ENCODE data around the gene CCL20.

Gene CCL20

DNA sequence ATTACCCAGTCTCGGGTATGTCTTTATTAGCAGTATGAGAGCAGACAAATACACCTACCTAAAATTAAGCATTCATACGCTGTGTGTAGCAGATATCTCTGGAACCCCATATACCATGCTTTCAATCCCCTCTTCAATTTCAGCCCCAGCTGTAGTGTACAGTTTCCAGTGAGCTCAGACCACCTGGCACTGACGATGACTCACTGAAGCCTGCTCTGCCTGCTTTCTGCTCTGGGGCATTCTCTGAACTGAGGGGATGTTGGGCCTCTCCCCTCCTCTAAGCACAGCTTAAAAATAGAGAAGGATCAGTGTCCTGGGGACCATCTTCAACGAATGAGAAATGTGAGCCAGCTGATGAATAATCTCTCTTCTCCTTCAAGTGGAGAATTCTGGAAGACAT lies 8.7 kb upstream of the CCL20 start:
- DNase-seq = no peak

DNA sequence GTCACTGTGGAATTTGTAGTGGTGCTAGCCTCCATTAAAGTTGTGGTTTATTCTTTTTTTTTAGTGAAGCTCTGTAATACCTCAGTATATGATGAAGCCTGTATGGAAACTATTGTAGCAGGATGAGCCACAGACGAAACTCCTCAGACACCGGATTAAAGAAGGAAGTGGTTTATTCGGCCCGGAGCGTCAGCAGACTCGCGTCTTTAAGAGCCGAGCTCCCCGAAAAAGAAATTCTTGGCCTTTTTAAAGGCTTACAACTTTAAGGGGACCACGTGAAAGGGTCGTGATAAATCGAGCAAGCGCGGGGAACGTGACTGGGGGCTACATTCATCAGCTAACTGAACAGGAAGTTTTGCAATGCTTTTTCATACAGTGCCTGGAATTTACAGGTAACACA lies 8.1 kb upstream of the CCL20 start:
- peak; percentile 18 for DNase-seq

DNA sequence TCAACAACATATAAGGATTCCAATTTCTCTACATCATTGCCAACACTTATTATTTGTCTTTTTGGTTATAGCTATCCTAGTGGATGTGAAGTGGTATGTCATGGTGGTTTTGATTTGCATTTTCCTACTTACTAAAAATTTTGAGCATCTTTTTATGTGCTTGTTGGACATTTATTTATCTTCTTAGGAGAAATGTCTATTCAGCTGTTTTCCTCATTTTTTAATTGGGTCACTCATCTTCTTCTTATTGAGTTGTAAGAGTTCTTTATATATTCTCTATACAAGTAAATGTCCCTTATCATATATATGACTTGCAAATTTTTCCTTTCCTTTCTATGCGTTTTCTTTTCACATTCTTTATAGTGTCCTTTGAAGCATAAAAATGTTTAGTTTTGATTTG lies 4.7 kb upstream of the CCL20 start:
- no peak for DNase-seq

DNA sequence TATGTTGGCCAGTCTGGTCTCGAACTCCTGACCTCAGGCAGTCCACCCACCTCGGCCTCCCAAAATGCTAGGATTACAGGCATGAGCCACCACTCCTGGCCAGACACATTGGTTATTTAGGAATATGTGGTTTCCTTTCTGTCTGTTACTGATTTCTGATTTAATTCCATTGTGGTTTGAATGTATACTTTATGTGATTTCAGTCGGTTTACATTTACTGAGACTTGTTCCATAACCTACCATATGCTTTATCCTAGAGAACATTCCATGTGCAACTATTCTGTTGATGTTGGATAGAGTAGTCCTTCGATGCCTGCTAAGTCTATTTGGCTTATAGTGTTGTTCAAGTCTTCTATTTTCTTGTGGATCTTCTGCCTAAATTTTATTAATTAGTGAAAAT lies 1.6 kb upstream of the CCL20 start:
- no peak for DNase-seq

DNA sequence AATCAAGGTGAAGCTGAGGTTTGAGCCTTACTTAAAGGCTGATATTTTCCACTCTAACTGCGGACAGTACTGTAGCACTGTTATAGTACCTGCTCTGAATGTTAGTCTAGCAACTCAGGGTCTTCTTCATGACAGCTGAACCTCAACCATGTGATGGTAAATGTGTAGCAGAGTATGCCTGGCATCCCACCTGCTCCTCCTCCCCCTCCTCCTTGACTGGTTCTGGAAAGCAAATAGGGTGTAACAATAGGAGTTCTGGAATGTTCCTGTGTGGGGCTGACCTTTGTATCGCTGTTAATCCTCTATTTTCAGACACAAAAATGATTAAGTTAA lies 447 bp upstream of the CCL20 start:
- DNase-seq = no peak

DNA sequence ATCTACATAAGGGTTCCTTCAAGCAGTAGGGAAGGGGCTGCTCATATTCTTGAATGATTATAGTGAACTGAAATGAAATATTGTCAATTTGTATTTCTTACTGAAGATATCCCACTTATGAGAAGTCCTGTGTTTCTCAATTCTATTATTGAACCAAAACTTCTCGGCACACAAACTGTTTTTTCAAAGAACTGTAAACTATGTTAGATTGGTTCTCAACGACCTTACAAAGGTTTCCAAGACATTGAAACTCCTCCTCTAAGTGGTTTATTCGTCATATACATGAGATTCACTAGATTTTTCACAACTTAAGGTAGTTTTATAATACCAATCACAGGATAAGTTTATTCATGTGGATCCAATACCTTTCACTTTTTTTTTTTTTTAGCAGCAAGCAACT lies 1.4 kb downstream of the CCL20 start:
- DNase-seq = no peak

DNA sequence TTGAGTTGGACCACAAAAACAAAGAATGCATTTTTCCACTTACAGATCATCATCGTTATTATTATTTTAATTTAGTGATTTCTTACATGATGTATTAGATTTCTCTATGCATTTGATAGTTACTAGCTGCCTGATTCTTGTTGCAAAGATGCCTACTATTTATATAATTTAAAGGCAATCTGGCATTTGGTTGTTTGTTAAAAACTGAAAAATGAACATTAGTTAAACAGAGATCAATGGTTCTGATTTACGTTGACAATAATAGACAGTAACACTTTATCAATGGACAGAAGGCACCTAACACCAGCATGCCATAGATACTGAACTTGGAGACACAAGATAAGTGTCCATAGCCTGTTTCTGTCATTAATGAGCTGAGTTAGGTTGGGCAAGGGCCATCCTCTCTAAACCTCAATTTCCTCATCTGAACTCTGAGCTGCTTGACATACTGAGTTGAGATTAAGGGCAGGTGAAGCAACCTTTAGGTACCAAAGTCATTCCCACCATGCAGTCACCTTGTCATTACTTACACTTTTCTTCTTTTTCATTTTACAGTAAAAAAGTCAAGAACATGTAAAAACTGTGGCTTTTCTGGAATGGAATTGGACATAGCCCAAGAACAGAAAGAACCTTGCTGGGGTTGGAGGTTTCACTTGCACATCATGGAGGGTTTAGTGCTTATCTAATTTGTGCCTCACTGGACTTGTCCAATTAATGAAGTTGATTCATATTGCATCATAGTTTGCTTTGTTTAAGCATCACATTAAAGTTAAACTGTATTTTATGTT lies 3.1 kb downstream of the CCL20 start:
- DNase-seq = peak; percentile 27

DNA sequence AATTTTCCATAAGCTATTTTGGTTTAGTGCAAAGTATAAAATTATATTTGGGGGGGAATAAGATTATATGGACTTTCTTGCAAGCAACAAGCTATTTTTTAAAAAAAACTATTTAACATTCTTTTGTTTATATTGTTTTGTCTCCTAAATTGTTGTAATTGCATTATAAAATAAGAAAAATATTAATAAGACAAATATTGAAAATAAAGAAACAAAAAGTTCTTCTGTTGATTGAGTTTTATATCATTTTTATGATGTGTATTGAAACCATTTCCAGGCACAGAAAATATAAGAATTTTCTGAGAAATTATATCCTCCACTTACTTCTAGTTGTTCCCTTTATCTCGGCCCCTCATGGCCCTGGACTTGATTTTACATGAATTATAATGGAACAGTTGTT lies 3.7 kb downstream of the CCL20 start:
- no peak for DNase-seq

DNA sequence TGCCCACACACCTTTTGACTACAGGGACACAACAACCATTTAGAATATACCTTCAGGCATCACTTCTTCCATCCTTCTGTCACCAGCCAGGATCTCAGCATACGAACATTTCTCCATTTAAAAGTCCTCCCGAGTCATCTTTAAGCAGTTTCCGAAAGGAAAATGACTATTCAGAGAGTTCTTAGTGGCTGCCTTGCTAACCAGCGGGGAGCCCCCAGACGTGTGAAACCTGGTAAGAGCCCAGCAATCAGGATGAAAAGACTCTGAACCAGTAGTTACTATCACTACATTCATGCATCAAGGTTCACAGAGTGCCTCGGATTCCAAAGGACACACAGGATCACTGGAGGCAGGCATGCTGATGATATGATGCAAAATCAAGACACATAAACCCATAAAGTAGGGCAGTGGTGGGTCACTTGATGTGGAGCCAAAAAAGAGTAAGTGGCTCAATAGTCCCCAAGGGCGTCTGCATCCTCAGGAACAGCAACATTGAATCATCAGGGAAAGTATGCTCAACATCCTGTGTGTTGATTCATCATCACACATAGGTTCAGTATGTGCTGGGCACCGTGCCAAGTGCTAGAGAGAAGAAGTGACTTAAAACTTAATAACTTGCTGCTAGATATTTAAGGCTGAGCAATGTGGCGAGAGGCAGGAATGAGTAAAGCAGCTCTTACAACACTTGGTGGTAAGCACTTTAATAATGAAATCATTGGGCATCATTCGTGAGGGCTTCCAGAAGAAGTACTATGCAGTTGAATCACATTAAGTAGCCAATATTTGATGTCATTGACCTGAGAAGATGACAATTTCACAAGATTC lies 4.4 kb downstream of the CCL20 start:
- DNase-seq = peak; percentile 100

DNA sequence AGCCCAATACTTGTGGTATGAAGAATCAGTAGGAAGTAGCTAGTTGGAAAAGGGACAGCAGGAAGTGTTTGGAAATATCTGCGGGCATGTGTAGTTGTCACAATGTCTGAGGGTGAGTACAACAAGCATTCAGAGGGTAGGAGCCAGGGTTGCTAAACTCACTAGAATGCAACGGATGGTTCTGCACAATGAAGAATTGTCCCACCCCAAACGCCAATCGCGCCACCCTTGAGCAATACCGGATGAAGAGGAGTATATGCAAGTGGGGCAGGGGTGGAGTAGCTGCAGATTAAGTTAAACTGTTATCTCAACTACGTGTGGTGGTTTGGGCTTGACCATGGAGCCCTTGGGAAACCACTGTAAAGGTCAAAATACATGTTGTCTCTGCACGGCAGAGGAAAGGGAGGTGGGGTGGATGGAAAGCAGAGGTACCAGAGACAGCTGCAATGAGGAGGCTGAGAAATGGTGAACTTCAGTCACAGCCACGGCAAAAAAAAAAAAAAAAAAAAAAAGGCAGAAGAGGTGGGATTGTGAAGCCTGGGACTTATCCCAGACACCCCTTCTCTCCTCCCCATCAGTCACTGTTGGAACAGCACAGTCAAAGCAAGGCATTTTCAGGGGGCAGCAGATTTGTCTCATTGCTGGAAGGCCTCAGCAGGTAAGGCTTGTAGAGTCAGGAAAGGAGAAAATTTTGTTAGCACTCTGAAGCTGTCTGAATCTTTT lies 5.2 kb downstream of the CCL20 start:
- DNase-seq = no peak

DNA sequence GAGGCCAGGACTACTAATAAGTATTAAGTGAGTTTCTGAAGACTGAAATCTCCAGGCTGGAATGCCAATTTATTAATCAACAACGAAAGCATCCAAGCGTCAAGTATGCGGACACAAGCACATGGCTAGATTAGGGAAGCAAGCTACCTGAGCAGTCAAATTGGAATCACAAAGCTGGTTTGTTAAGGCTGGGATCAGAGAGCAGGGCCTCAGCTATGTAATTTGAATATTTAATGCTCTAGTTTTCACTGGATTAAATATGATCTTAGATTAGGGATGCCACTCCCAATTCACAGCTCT lies 5.7 kb downstream of the CCL20 start:
- no peak for DNase-seq

DNA sequence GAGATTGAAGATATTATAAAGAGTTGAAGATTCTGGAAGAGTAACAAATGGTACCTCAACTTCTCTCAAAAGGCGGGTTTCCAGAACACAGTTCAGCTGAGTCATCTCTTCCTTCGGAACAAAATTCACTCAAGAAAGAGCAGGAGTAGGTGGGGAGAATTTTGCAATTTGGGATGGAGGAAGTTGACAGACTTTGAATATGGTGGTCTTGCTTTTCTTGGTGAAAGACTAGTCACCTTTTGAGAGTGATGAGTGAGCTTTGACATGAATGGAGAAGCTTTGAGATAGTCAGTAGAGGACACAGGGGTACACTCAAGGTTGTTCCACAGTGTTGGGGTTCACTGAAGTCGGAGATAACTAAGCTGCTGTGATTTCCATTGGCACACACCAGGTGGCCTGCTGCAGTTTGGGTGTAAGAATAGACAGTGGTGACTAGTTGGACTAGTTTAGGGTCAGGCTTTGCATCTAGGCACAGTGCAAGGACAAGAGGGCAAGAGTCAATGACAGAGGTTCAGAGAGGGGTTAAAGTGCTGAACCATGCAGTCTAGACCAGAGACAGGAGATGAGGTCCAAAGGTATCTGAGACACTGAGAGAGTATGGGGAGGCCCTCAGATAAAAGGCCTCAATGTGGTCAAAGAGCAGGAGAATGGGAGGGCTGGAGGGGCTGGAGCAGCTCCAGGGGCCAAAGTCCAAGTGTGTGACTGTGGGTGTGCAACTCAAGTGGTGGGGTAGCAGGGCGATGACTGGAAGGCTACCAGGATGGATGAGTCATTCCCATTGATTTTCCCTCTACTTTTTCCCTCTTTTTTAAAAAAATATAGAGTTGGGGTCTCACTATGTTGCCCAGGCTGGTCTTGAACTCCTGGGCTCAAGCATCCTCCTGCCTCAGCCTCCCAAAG lies 7.7 kb downstream of the CCL20 start:
- no peak for DNase-seq

DNA sequence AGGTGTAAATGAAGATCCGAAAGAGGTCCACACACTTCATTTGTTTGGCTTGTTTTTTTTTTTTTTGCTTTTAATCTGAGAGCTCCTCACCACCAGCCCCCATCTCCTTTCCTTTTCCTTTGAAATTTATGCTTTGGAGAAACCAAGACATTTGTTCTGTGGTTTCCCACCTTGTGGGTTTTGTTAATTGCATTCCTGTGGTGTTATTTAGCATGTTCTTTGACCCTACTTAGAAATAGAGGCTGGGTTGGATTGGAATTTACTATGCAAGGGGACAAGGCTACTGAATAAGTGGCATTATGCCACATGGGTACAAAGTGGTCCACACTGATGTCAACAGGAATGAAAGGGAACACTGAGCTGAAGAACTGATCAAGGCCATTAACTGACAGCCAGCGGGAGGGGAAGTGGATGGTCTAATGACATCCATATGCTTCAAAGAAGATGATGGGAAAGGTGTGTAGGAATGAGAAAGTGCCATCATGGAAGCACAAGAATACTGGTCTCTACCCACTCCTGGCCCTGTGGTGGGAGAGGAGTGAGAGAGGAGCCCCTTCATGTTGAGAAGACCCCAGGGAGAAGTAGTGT lies 8.9 kb downstream of the CCL20 start:
- DNase-seq = peak; percentile 22

DNA sequence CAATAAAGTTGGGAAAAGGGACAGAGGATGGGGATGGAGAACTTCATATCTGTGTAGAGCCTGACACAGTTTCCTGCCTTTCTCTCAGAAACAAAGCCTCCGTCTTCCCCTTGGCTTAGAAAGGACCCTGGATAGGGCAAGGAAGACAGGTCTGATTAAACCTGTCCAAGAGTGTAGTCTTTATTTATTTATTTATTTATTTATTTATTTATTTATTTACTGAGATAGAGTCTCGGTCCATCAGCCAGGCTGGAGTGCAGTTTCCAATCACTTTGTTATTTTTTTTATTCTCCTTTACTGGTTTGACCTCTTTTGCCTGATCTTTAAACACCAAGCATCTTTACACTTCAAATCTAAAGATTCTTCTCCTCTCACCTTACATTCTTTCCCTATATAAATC lies 10.3 kb downstream of the CCL20 start:
- DNase-seq = no peak

DNA sequence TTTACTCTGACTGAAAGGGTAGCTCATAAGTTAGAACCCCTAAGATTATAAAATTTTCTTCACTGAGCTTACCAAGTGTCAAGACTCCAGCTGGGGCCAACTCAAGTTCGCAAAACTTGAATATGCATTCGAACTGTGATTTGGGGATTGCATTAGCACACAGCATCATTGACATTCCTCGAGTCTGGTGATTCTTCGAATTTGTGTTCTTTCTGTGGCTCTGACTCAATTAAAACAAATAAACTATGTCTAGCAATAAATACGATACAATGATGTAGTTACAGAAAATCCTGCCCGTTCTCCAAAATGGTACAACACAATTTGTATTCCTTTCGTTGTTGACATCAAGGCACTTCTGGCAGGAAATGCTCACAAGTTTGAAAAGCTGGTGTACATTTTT lies 11.1 kb downstream of the CCL20 start:
- DNase-seq = no peak

DNA sequence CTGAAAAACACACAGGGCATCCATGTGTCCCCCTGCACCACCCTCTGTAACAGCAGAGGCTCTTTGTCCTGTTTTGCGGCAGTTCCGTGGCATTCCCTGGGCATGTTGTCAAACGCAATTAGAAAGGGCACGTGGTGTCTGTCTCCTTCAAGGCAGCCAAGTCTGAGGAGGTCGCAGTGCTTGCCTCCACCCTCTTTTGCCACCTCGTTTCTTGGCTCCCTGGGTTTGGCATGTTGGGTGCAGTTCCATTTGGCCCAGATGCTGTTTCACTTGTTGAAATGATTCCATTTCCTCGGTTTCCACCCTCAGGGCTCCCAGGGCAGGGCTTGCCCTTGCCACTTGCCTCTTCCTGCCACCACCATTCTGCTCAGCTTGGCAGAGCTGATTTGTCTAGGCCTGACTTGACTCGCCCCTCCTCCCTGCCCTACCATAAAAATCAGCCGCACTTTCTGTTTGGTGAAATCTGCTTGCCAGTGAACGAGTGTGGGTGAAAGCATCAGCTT lies 12.4 kb downstream of the CCL20 start:
- DNase-seq = no peak

DNA sequence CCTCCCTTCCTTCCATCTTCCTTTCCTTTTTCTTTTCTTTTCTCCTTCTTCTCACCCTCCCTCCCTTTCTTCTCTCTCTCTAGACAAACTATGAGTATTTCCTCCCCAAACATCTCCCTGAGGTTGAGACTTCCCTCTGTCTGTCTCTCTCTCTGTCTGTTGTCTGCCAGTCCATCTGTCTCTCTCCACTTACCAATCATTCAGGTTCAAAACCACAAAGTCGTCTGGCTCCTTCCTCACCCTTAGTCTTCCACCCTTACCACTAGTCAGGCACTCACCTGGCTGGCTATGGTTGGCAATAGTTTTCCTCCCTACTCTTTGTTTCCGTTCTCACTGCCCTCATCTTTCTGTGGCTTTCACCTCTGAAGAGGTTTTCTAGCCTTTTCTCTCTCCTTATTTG lies 12.9 kb downstream of the CCL20 start:
- no peak for DNase-seq

DNA sequence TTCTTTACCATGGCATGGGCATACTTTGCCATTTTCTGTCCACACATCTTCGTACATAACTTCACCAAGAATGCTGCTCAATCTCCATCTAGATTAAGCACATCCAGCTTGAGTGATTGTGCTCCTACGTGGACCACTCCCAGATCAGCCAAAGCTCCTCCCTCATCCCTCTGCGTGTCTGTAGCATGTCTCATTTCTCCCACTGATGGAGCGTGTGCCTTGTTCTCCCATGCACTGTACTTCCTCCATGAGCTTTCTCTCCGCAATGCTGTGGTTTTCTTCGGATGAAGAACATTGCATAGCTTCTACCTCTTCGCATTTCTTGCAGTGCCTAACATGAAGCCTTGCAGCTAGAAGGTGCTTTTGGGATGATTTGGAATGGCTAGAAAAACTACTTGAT lies 13.5 kb downstream of the CCL20 start:
- no peak for DNase-seq

DNA sequence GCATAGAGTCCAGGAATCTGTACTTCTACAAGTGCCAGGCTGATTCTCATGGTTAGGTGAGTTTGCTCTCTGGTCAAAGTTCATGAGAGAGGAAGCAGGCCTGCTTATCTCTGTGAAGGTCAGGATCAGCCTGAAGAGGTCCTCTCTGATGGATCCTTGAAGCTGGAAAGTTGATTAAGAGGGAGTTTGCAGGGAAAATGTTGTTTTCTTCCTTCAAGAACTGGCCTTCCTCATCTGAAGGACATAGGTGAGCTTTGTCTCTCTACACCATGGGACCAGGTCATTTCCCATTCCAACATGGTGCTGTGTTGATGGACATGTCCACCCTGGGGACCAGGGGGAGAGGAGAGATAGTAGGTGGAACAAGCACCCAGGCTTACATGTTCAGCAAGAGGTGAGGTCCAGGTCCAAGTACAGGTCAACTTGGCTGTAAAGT lies 14.9 kb downstream of the CCL20 start:
- no peak for DNase-seq

DNA sequence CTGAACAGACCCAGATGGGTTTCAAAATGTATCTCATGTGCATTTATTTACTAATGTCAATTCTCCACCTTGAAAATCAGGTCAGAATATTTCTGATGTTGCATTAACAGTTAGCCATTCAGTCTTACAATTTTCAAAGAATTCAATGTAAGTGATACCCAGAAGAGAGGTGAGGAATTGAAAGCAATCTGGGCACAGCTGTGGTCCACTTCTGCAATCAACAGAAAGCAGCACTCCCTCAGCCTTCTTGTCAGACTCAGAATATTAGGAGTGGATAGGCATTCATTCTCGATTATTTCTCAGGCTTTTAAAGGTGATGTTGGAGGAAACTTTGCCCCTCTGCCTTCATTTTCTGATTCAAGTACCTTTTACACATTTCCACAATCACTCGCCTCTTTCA lies 15.7 kb downstream of the CCL20 start:
- no peak for DNase-seq

DNA sequence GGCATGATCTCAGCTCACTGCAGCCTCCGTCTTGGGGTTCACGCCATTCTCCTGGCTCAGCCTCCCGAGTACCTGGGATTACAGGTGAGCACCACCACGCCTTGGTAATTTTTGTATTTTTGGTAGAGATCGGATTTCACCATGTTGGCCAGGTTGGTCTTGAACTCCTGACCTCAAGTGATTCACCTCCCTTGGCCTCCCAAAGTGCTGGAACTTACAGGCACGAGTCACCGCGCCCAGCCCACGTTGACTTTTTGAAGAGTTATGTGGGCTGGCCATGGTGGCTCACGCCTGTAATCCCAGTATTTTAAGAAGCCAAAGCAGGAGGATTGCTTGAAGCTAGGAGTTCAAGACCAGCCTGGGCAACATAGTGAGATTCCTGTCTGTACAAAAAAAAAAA lies 20.8 kb downstream of the CCL20 start:
- DNase-seq = no peak

Data from fibroblast of skin of scalp (primary cell).